ENCODE data around the gene BCL11A.

BCL11A gene

GRCh38 chr2:60553495-60554073 is at the start of gene BCL11A:
Gene BCL11A (minus strand): TSS chr2:60553654. CDS start chr2:60553270, 384 bp downstream.
- DNase-seq (ENCODE audit: low read depth) = peak; percentile 83

GRCh38 chr2:60602828-60603532 is 49.5 kb upstream of the BCL11A start:
- DNase-seq (ENCODE audit: low read depth) = no peak

- DNase-seq (ENCODE audit: low read depth) = no peak
Measured at GRCh38 chr2:60602388-60602787, 48.9 kb upstream of the BCL11A start.

- no peak for DNase-seq (ENCODE audit: low read depth)
Measured at GRCh38 chr2:60598271-60598670, 44.8 kb upstream of the BCL11A start.

GRCh38 chr2:60597346-60597745 is 43.9 kb upstream of the BCL11A start:
- DNase-seq (ENCODE audit: low read depth) = no peak

- DNase-seq (ENCODE audit: low read depth) = peak; percentile 14
Measured at GRCh38 chr2:60596411-60596810, 43.0 kb upstream of the BCL11A start.

- DNase-seq (ENCODE audit: low read depth) = no peak
Measured at GRCh38 chr2:60595953-60596352, 42.5 kb upstream of the BCL11A start.

- no peak for DNase-seq (ENCODE audit: low read depth)
Measured at GRCh38 chr2:60589104-60589503, 35.6 kb upstream of the BCL11A start.

GRCh38 chr2:60586081-60586480 is 32.6 kb upstream of the BCL11A start:
- DNase-seq (ENCODE audit: low read depth) = no peak

- no peak for DNase-seq (ENCODE audit: low read depth)
Measured at GRCh38 chr2:60585276-60585675, 31.8 kb upstream of the BCL11A start.

GRCh38 chr2:60583604-60584003 is 30.1 kb upstream of the BCL11A start:
- DNase-seq (ENCODE audit: low read depth) = no peak

- peak; percentile 21 for DNase-seq (ENCODE audit: low read depth)
Measured at GRCh38 chr2:60581433-60582282, 28.2 kb upstream of the BCL11A start.

- DNase-seq (ENCODE audit: low read depth) = no peak
Measured at GRCh38 chr2:60577682-60578283, 24.3 kb upstream of the BCL11A start.

- DNase-seq (ENCODE audit: low read depth) = no peak
Measured at GRCh38 chr2:60573251-60573650, 19.8 kb upstream of the BCL11A start.

GRCh38 chr2:60570251-60570650 is 16.8 kb upstream of the BCL11A start:
- no peak for DNase-seq (ENCODE audit: low read depth)

GRCh38 chr2:60569680-60570111 is 16.2 kb upstream of the BCL11A start:
- DNase-seq (ENCODE audit: low read depth) = no peak

GRCh38 chr2:60567919-60568768 is 14.7 kb upstream of the BCL11A start:
- DNase-seq (ENCODE audit: low read depth) = no peak

- no peak for DNase-seq (ENCODE audit: low read depth)
Measured at GRCh38 chr2:60567096-60567495, 13.6 kb upstream of the BCL11A start.

GRCh38 chr2:60565472-60565871 is 12.0 kb upstream of the BCL11A start:
- DNase-seq (ENCODE audit: low read depth) = no peak

GRCh38 chr2:60560734-60561644 is 7.5 kb upstream of the BCL11A start:
- DNase-seq (ENCODE audit: low read depth) = no peak

All from CMK (cell line).